T-helper 1 cell (primary cell): ENCODE results near the gene RAD9B.
"Not testable (repeated sequence)": the region's sequence is repeated elsewhere in the genome, so short reads cannot be mapped to it uniquely, and the experiment has no call there.

Experiments used
- DNase-seq, 5 donors: peaks; one replicate each; pipeline ENCODE4 v3.0.0-alpha.2; 2012 to 2020

RAD9B gene

DNA sequence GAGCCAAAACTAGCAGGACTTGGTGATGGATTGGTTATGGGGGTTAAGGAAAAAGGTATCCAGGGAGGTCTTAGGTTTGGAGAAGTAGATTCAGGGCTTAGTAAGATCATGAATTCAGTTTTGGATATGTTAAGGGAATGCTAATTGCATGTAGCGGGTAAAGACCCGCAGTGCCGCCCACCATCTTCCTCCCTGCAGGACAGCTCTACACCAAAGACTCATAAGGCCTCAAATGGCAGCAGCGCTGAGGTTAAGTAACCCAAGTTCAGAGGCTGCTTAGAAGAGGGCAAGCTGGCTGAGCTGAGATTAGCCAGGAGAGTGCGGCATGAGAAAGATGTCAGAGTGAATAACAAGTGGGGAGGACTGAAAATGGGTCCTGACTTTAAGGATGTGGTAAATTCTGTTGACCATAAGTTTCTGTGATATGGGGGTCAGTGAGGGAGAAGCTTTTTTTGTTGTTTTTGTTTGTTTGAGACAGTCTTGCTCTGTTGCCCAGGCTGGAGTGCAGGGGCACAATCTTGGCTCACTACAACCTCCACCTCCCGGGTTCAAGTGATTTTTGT is 26.2 kb downstream of the RAD9B start:
- DNase-seq = no peak

- DNase-seq = no peak
Observed at GRCh38 chr12:110530511-110530910, 28.4 kb downstream of the RAD9B start.

GRCh38 chr12:110531741-110532333 is 29.7 kb downstream of the RAD9B start:
- DNase-seq = peak in 1 of 5 donors; percentile 8

- no peak for DNase-seq
Observed at GRCh38 chr12:110532644-110533043, 30.5 kb downstream of the RAD9B start.

GRCh38 chr12:110533607-110534006 is 31.5 kb downstream of the RAD9B start:
- no peak for DNase-seq

DNA sequence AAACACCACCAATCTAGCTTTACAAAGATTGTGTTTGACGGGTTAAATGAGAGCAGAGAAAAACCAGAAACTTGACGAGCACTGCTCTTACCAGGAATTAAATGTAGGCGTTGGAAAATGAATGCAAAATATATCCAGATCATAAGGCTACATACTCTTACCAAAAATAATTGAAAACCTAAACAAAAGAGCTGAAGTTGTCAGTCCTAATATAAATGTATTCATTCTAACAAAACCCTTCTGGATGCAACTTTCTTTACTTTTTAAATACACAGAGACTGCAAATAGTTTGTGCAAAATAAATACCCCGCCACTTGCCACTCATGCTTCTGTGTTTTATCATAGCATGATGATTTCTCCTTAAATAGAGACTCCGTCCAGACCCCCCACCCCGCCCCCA is 32.7 kb downstream of the RAD9B start:
- DNase-seq = no peak

- no peak for DNase-seq
Observed at GRCh38 chr12:110536834-110537604, 34.9 kb downstream of the RAD9B start.

DNA sequence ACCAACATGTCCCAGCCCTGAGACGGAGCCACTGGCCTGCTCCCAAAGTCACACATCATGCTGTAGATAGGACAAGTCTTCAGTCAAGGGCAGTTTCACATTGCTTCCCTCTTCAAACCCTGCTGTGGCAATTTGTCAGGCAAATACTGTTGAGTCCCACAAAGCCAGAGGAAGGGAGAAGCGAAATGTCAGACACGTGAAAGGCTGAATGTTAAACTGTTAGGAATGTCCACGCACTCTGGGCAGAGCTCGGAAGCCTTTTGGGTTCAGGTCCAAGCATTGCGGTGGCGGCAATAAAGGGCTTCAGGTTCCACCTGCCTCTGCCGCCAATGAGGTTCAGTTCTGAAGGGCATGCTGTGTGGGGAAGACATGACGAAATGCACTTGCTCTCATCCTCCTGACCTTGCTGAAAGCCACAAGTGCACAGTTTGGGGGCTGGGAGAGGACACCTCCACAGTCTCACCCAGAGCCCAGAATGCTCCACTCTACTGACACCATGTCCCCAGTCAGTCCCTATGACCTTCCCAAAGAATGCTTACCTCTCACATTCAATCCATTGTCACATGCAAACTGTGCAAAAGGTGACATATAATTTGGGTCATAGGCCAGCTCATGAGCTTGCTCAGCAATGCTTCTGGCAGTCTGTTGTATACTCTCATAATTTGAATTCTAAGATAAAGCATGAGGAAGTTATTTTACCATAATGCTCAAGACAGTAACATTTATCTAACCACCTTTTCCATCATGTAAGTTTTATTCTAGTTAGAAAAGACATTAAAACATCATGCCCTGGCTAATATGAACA is 35.7 kb downstream of the RAD9B start:
- no peak for DNase-seq

DNA sequence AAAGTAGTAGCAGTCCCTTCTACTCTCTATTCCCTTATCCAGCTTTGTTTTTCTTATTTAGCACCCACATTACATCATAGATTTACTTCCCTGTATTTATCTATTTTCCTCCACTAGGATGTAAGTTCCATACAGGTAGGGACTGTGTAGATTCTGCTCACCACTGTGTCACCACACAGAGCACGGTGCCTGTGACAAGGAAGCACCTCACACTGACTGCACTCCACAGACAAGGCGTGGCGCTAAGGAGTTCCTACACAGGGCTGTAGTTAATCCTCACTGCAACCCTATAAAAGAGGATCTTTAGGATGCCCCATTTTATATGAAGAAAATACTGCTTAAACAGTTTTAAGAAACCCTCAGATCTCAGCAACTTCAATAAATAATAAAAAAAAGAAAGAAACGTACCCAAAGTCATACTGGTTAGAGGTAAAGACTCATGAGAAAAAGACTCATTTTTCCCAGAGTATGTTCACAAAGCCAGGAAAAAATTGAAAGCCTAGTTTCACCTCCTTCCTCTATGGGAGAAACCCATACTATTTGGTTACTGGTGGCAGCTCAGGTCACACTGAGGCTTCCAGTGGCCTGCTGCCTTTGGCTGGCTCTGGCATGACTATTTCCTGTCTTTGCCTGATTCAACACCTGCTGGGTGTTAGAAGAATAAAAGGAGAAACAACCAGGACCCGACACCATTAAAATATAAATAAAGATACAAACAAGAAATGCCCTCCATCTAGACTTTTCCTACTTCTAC is 36.9 kb downstream of the RAD9B start:
- no peak for DNase-seq

DNA sequence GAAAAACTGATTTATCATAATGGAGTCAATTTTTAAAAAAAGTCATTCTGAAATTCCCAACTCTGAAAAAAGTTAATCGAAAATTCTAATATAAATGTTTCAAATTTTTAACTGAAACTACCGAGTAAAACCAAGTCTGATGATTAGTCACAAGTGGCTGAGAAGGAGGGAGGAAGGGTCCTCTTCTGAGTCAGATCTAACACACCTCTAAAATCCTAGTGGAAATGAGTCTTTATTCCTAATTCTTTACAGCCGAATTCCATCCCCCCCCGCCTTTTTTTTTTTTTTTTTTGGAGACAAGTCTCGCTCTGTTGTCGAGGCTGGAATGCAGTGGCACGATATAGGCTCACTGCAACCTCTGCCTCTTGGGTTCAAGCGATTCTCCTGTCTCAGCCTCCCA is 37.9 kb downstream of the RAD9B start:
- DNase-seq = no peak

- no peak for DNase-seq
Observed at GRCh38 chr12:110543252-110543959, 41.3 kb downstream of the RAD9B start.

- no peak for DNase-seq
Observed at GRCh38 chr12:110543965-110544364, 41.8 kb downstream of the RAD9B start.

- DNase-seq = not testable (repeated sequence)
Observed at GRCh38 chr12:110545259-110545658, 43.1 kb downstream of the RAD9B start.

- DNase-seq = no peak
Observed at GRCh38 chr12:110545812-110546211, 43.7 kb downstream of the RAD9B start.

GRCh38 chr12:110546339-110546738 is 44.2 kb downstream of the RAD9B start:
- DNase-seq = no peak

- DNase-seq = no peak
Observed at GRCh38 chr12:110547090-110547489, 45.0 kb downstream of the RAD9B start.

- no peak for DNase-seq
Observed at GRCh38 chr12:110548678-110549077, 46.5 kb downstream of the RAD9B start.

GRCh38 chr12:110549716-110550115 is 47.6 kb downstream of the RAD9B start:
- DNase-seq = no peak

- DNase-seq = no peak
Observed at GRCh38 chr12:110550981-110551380, 48.9 kb downstream of the RAD9B start.
